ENCODE measurements around the gene WDR82. TPM values are rescaled to one million over a fixed set of nuclear protein-coding genes. Genes with fewer than 3 reads are reported as not detected.
A peak's percentile ranks its signal among the peaks of the same experiment; 100 is the strongest.

WDR82 gene
- total and polyA plus RNA-seq, 10 of the 15 experiments (the other 5 are each of a cell fraction or from before 2014, with no cell fraction given): 10.1 to 82.4 (median 48.7) TPM

DNA sequence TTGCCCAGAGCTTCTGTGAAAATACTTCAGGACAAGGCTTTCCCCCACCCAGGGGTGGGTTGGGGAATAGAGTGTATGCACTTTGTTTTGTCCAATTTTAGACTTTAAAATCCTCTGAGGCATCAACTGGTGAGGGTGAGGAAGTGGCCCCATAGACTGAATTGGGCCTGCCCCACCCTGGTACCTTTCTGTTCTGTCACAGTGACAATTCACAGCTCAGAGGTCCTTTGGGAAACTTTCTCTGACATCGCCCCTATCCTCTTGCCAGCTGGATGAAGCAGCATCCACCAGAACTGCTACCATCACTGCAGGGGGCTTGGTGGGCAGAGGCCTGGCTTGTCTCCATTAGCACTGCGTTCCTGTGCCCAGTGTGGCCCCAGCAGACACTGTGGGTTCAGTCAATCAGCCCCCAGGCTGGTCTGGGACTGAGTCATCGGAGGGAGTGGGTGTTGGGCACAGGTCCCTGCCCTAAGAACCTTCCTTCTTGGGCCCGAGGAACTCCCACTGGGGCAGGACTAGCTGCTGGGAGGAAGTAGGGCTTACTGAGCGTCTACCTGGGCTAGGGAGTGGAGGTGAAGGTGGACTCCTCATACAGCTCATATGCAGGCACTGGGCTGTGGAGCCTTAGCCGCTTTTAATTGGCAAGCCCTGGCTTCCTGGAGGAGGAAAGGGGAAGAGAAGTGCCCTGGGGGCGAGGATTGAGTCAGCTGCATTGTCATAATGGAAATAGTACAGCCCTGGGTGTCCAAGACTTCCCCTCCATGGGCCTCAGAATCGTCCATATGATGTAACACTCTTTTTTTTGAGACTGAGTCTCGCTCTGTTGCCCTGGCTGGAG is 34.4 kb downstream of the WDR82 start (continued):
- TF ChIP-seq, protein P1, sequence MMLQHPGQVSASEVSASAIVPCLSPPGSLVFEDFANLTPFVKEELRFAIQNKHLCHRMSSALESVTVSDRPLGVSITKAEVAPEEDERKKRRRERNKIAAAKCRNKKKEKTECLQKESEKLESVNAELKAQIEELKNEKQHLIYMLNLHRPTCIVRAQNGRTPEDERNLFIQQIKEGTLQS (IDR thresholded peaks at IDR 0.05; ENCODE audit: borderline replicate concordance, extremely low read depth, low read depth, low read length): no peak
- TF ChIP-seq, protein P2, sequence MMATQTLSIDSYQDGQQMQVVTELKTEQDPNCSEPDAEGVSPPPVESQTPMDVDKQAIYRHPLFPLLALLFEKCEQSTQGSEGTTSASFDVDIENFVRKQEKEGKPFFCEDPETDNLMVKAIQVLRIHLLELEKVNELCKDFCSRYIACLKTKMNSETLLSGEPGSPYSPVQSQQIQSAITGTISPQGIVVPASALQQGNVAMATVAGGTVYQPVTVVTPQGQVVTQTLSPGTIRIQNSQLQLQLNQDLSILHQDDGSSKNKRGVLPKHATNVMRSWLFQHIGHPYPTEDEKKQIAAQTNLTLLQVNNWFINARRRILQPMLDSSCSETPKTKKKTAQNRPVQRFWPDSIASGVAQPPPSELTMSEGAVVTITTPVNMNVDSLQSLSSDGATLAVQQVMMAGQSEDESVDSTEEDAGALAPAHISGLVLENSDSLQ (IDR thresholded peaks at IDR 0.05): peak; percentile 40; the same call in 1 of the 2 replicates
- TF ChIP-seq, protein P3, sequence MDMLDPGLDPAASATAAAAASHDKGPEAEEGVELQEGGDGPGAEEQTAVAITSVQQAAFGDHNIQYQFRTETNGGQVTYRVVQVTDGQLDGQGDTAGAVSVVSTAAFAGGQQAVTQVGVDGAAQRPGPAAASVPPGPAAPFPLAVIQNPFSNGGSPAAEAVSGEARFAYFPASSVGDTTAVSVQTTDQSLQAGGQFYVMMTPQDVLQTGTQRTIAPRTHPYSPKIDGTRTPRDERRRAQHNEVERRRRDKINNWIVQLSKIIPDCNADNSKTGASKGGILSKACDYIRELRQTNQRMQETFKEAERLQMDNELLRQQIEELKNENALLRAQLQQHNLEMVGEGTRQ (IDR thresholded peaks at IDR 0.05; ENCODE audit: borderline replicate concordance, low read depth, low read length): no peak
- TF ChIP-seq TAF1 (IDR thresholded peaks at IDR 0.05; ENCODE audit: borderline replicate concordance, low read depth, low read length) (peak; percentile 35; the same call in 1 of the 2 replicates), NR2C1 (IDR thresholded peaks at IDR 0.05) (no peak), ZNF274 (IDR thresholded peaks at IDR 0.05; ENCODE audit: insufficient read depth, insufficient read length) (no peak), TCF7 (IDR thresholded peaks at IDR 0.05; ENCODE audit: borderline replicate concordance) (no peak; the same call in 1 of the 2 replicates), BRCA1 (IDR thresholded peaks at IDR 0.05; ENCODE audit: low read depth, low read length) (no peak), ZSCAN29 (IDR thresholded peaks at IDR 0.05) (no peak), ZNF24 (IDR thresholded peaks at IDR 0.05) (no peak), POLR2AphosphoS5 (IDR thresholded peaks at IDR 0.05; ENCODE audit: low read length) (peak; percentile 33; the same call in 1 of the 2 replicates), SMAD5 (IDR thresholded peaks at IDR 0.05; ENCODE audit: low read depth) (no peak), MXI1 (IDR thresholded peaks at IDR 0.05; ENCODE audit: low read depth, low read length) (no peak), CBFB (IDR thresholded peaks at IDR 0.05; ENCODE audit: low read depth) (peak; percentile 21; the same call in 1 of the 2 replicates), BMI1 (IDR thresholded peaks at IDR 0.05; ENCODE audit: borderline replicate concordance) (peak; percentile 38; the same call in 1 of the 2 replicates), NFYB (IDR thresholded peaks at IDR 0.05; ENCODE audit: insufficient read depth, low read depth, low read length) (no peak), MTA3 (IDR thresholded peaks at IDR 0.05; ENCODE audit: borderline replicate concordance, low read length) (no peak), RB1 (IDR thresholded peaks at IDR 0.05; ENCODE audit: borderline replicate concordance) (no peak), ATF7 (IDR thresholded peaks at IDR 0.05; ENCODE audit: low read depth) (peak; percentile 91), LARP7 (IDR thresholded peaks at IDR 0.05) (no peak)
- TF ChIP-seq, protein P4, sequence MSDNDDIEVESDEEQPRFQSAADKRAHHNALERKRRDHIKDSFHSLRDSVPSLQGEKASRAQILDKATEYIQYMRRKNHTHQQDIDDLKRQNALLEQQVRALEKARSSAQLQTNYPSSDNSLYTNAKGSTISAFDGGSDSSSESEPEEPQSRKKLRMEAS (IDR thresholded peaks at IDR 0.05; ENCODE audit: low read depth, low read length): no peak
- TF ChIP-seq, protein P5, sequence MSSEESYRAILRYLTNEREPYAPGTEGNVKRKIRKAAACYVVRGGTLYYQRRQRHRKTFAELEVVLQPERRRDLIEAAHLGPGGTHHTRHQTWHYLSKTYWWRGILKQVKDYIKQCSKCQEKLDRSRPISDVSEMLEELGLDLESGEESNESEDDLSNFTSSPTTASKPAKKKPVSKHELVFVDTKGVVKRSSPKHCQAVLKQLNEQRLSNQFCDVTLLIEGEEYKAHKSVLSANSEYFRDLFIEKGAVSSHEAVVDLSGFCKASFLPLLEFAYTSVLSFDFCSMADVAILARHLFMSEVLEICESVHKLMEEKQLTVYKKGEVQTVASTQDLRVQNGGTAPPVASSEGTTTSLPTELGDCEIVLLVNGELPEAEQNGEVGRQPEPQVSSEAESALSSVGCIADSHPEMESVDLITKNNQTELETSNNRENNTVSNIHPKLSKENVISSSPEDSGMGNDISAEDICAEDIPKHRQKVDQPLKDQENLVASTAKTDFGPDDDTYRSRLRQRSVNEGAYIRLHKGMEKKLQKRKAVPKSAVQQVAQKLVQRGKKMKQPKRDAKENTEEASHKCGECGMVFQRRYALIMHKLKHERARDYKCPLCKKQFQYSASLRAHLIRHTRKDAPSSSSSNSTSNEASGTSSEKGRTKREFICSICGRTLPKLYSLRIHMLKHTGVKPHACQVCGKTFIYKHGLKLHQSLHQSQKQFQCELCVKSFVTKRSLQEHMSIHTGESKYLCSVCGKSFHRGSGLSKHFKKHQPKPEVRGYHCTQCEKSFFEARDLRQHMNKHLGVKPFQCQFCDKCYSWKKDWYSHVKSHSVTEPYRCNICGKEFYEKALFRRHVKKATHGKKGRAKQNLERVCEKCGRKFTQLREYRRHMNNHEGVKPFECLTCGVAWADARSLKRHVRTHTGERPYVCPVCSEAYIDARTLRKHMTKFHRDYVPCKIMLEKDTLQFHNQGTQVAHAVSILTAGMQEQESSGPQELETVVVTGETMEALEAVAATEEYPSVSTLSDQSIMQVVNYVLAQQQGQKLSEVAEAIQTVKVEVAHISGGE (CRISPR knock-in tag; IDR thresholded peaks at IDR 0.05): no peak
- TF ChIP-seq, protein P6, sequence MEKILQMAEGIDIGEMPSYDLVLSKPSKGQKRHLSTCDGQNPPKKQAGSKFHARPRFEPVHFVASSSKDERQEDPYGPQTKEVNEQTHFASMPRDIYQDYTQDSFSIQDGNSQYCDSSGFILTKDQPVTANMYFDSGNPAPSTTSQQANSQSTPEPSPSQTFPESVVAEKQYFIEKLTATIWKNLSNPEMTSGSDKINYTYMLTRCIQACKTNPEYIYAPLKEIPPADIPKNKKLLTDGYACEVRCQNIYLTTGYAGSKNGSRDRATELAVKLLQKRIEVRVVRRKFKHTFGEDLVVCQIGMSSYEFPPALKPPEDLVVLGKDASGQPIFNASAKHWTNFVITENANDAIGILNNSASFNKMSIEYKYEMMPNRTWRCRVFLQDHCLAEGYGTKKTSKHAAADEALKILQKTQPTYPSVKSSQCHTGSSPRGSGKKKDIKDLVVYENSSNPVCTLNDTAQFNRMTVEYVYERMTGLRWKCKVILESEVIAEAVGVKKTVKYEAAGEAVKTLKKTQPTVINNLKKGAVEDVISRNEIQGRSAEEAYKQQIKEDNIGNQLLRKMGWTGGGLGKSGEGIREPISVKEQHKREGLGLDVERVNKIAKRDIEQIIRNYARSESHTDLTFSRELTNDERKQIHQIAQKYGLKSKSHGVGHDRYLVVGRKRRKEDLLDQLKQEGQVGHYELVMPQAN (conservative IDR thresholded peaks at IDR 0.05): no peak
